Stimulated activated memory B cell treated with anti-CD40 and anti-IgM and Interleukin-4, amounts not matched to agents 10 μg/mL and 1 μg/mL and 100 μg/mL, for 72 hours (primary cell): ENCODE measurements around the gene KCNH8.

Source experiments
- ATAC-seq: fragments of 150-1000 bp; cut with Tn5 transposase; 2 replicates; pipeline ENCODE4 v1.10.0; 2021
- H3K27ac Mint-ChIP-seq: one replicate; pipeline ENCODE4 v1.8.0; 2022; ENCODE audit warnings: mild to moderate bottlenecking, mixed read lengths
- H3K27me3 Mint-ChIP-seq: one replicate; pipeline ENCODE4 v1.8.0; 2022; ENCODE audit warnings: mixed read lengths
- H3K36me3 Mint-ChIP-seq: one replicate; pipeline ENCODE4 v1.8.0; 2022; ENCODE audit warnings: mixed read lengths
- H3K4me1 Mint-ChIP-seq: one replicate; pipeline ENCODE4 v1.8.0; 2022; ENCODE audit warnings: mixed read lengths
- H3K4me3 Mint-ChIP-seq: one replicate; pipeline ENCODE4 v1.8.0; 2022; ENCODE audit warnings: mild to moderate bottlenecking, moderate library complexity, mixed read lengths
- H3K9me3 Mint-ChIP-seq: one replicate; pipeline ENCODE4 v1.8.0; 2022; ENCODE audit warnings: mixed read lengths

Gene KCNH8

DNA sequence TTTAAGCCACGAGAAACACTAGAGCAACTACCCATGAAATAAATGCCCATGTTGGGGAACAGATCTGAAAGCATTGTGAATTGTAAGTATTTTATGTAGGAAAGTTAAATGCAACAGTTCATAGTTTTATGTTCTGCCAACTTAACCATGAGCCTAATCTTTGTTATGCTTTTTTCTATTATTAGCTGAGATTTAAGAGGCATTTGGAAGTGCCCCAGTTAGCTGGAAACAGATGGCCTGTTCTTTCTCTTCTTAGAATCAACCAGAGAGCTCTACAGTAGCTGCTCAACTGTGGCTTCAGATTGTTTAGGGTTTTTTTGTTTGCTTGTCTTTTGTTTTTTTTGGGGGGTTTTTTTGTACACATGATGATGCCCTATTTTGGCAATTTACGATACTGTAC lies 284.4 kb downstream of the KCNH8 start:
- Mint-ChIP-seq H3K27me3 (no peaks in the 10 kb centered on the region), H3K9me3 (no peaks in the 10 kb centered on the region), H3K36me3 (peaks cover 34% of the 10 kb centered on the region), H3K27ac (no peak overlapping the region), H3K4me1 (peaks cover 27% of the 10 kb centered on the region), H3K4me3 (no peak overlapping the region)
- no peak for ATAC-seq

DNA sequence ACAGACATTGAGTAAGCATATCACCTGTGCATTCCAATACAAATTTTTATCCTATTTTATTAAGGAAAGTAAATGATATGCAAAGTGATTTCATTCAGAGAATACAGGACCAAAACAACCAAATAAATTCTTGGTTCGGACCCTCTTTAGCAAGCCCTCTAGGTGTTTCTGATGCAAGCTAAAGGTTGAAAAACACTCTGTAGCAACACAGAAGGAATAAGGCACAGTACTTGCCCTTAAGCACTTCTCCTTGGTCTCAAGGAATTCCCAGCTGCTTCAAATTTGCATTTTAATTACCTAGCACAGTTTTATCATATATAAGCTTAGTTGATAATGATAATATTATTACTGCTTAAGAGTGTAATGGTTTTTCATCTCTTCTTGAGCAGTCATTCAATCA lies 288.4 kb downstream of the KCNH8 start:
- ATAC-seq, result no peak
- H3K9me3 Mint-ChIP-seq, result no peaks in the 10 kb centered on the region
- H3K27me3 Mint-ChIP-seq, result no peaks in the 10 kb centered on the region
- no peak overlapping the region for H3K27ac Mint-ChIP-seq
- H3K36me3 Mint-ChIP-seq, result peaks cover 49% of the 10 kb centered on the region
- H3K4me1 Mint-ChIP-seq, result no peaks in the 10 kb centered on the region
- H3K4me3 Mint-ChIP-seq, result no peak overlapping the region

DNA sequence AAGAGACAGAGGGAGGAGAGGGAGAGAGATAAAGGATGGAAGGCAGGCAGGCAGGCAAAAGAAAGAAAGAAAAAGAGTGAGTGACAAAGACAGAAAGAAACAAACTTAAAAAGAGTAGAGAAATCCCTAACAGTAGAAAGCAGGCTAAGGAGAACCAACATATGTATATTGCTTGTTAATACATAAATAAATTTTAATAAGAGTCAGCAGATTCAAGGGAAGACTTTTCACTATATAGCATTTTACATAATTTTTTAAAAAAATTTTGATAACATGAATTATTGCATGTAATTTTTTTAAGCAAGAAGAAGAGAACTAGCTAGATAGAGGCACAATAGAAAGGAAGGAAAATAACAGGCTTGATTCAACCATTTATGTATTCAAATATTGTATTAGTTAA lies 291.6 kb downstream of the KCNH8 start:
- H3K27ac Mint-ChIP-seq, result no peak overlapping the region
- H3K4me3 Mint-ChIP-seq, result no peak overlapping the region
- no peaks in the 10 kb centered on the region for H3K4me1 Mint-ChIP-seq
- no peaks in the 10 kb centered on the region for H3K27me3 Mint-ChIP-seq
- H3K36me3 Mint-ChIP-seq, result peaks cover 39% of the 10 kb centered on the region
- ATAC-seq, result no peak
- no peaks in the 10 kb centered on the region for H3K9me3 Mint-ChIP-seq

- Mint-ChIP-seq H3K9me3 (no peaks in the 10 kb centered on the region), H3K4me3 (no peak overlapping the region), H3K36me3 (peaks cover 20% of the 10 kb centered on the region), H3K27me3 (no peaks in the 10 kb centered on the region), H3K4me1 (peaks cover 9% of the 10 kb centered on the region), H3K27ac (peak overlapping the region; percentile 47)
- ATAC-seq, result no peak
These were observed 297.8 kb downstream of the KCNH8 start for GRCh38 chr3:19446138-19446537.

DNA sequence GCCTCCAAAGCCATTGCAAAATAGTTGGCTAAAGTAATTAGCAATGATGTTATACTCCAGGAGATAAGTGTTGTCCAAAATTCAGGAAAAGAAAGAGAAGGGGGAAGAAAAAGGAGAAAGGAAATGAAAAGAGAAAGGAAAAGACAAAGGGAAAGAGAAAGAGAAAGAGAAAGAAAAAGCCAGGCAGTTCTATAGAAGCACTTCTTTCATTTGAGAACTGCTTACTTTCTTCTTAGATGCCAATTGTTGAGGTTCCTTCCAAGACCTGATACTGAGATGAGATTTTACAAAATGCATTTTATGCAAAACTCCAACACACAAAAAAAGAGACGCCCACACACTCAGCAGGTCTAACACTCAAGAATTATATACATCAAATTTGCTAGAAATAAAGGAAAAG lies 298.4 kb downstream of the KCNH8 start:
- peaks cover 19% of the 10 kb centered on the region for H3K36me3 Mint-ChIP-seq
- ATAC-seq, result no peak
- no peaks in the 10 kb centered on the region for H3K27me3 Mint-ChIP-seq
- peaks cover 9% of the 10 kb centered on the region for H3K4me1 Mint-ChIP-seq
- peak overlapping the region; percentile 47 for H3K27ac Mint-ChIP-seq
- H3K9me3 Mint-ChIP-seq, result no peaks in the 10 kb centered on the region
- H3K4me3 Mint-ChIP-seq, result peak overlapping the region; percentile 30

- no peak overlapping the region for H3K27ac Mint-ChIP-seq
- peaks cover 62% of the 10 kb centered on the region for H3K36me3 Mint-ChIP-seq
- H3K4me3 Mint-ChIP-seq, result no peak overlapping the region
- no peaks in the 10 kb centered on the region for H3K4me1 Mint-ChIP-seq
- ATAC-seq, result no peak
- no peaks in the 10 kb centered on the region for H3K27me3 Mint-ChIP-seq
- H3K9me3 Mint-ChIP-seq, result peaks cover 8% of the 10 kb centered on the region
These were observed 307.2 kb downstream of the KCNH8 start for GRCh38 chr3:19455546-19455945.

DNA sequence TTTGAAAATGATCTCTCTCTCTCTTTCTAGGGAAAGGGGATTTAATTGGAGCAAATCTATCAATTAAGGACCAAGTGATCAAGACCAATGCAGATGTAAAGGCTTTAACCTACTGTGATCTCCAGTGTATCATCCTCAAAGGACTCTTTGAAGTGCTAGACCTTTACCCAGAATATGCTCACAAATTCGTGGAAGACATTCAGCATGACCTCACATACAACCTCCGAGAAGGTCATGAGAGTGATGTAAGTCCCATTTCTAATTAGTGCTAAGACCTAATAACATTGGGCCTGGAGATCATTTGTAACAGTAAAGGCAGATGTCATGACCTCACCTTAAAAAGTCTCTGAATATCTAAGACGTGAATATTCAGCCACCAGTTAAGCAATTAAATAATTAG lies 308.4 kb downstream of the KCNH8 start:
- H3K27ac Mint-ChIP-seq, result no peak overlapping the region
- ATAC-seq, result no peak
- H3K36me3 Mint-ChIP-seq, result peaks cover 62% of the 10 kb centered on the region
- no peak overlapping the region for H3K4me3 Mint-ChIP-seq
- H3K27me3 Mint-ChIP-seq, result no peaks in the 10 kb centered on the region
- H3K9me3 Mint-ChIP-seq, result peaks cover 11% of the 10 kb centered on the region
- H3K4me1 Mint-ChIP-seq, result no peaks in the 10 kb centered on the region

DNA sequence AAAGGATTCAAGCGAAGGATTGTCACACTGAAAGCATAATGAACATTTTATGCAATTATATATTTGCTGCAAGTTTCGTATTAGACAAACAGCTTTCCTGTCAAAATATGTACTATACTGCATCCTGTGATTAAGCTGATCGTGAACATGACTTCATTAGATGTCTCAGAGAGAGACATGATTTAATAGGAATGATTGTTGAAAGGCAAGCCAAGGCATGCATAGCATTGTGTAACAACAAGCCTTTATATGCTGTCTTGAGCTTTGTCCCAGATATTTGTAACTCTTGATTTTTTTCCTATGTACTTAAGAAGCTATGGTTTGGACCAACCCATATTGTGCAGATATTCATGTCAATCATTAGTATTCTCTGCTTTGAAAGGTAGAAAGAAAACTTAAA lies 309.1 kb downstream of the KCNH8 start:
- no peak for ATAC-seq
- H3K27ac Mint-ChIP-seq, result no peak overlapping the region
- no peaks in the 10 kb centered on the region for H3K27me3 Mint-ChIP-seq
- peaks cover 64% of the 10 kb centered on the region for H3K36me3 Mint-ChIP-seq
- H3K9me3 Mint-ChIP-seq, result peaks cover 11% of the 10 kb centered on the region
- no peaks in the 10 kb centered on the region for H3K4me1 Mint-ChIP-seq
- no peak overlapping the region for H3K4me3 Mint-ChIP-seq

DNA sequence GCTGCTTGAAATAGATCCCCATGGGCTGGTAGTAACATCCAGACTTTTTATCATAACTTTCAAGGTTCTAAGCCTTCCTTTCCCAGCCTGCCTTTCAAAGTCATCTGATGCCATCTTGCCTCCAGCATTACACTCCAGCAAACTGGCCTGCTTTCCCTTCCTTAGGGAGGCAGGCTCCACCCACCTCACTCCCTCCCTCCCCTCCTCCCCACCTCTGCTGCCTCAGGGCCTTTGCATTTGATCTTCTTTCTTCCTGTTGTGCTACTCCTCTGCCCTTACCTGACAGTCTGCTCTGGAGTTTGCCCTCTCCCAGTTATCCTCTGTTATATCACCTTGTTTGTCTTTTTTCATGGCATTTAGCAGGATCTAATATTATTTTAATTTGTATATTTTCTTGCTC lies 319.5 kb downstream of the KCNH8 start:
- ATAC-seq, result no peak
- Mint-ChIP-seq H3K4me3 (no peak overlapping the region), H3K27ac (no peak overlapping the region), H3K9me3 (peaks cover 3% of the 10 kb centered on the region), H3K4me1 (peaks cover 17% of the 10 kb centered on the region), H3K36me3 (peaks cover 50% of the 10 kb centered on the region), H3K27me3 (no peaks in the 10 kb centered on the region)

DNA sequence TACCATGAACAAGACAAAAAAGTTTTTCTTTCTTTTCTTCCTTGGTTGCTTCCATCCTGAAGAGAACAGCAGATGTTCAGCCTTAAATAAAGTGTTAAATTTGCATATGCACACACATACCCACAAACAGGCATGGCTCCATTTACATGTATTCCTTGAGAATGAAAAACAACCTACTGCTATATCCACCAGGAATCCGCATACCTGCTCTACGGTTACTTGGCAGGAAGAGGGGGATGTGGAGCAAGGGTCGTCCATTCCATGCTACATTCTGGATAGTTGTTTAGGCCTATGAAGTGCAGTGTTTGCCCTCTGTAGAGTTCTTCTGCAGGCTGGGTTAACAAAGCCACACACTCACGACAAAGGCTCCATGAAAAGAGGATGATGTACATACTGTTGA lies 322.8 kb downstream of the KCNH8 start:
- Mint-ChIP-seq H3K4me1 (peaks cover 11% of the 10 kb centered on the region), H3K9me3 (peaks cover 3% of the 10 kb centered on the region), H3K4me3 (no peak overlapping the region), H3K27me3 (no peaks in the 10 kb centered on the region), H3K27ac (no peak overlapping the region), H3K36me3 (peaks cover 43% of the 10 kb centered on the region)
- no peak for ATAC-seq

- H3K9me3 Mint-ChIP-seq, result peaks cover 6% of the 10 kb centered on the region
- no peak overlapping the region for H3K27ac Mint-ChIP-seq
- H3K4me3 Mint-ChIP-seq, result no peak overlapping the region
- no peak for ATAC-seq
- peaks cover 53% of the 10 kb centered on the region for H3K36me3 Mint-ChIP-seq
- H3K4me1 Mint-ChIP-seq, result no peaks in the 10 kb centered on the region
- no peaks in the 10 kb centered on the region for H3K27me3 Mint-ChIP-seq
These were observed 325.8 kb downstream of the KCNH8 start for GRCh38 chr3:19473971-19474580.

DNA sequence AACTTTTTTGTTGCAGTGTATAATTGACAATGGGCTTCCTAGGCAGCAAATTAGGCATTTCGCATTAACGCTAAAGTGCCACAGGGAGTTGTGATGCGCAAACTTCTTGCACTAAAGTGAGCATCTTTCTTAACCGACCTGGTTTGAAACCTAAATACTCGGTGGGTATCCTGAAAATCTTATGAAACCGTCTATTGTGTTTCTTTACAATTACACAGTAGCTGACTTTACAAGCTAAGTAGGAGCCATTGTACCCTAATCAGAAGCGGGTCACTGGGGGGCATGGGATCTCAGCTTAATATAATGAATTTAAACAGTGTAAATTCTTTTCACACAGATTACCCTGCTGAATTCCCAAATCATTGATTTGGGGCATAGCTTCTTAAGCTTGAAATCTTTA lies 328.0 kb downstream of the KCNH8 start:
- Mint-ChIP-seq H3K9me3 (peaks cover 6% of the 10 kb centered on the region), H3K4me3 (no peak overlapping the region), H3K36me3 (peaks cover 31% of the 10 kb centered on the region), H3K27me3 (no peaks in the 10 kb centered on the region), H3K27ac (no peak overlapping the region), H3K4me1 (no peaks in the 10 kb centered on the region)
- no peak for ATAC-seq

- ATAC-seq, result no peak
- Mint-ChIP-seq H3K4me1 (no peaks in the 10 kb centered on the region), H3K36me3 (peaks cover 15% of the 10 kb centered on the region), H3K9me3 (no peaks in the 10 kb centered on the region), H3K27me3 (no peaks in the 10 kb centered on the region), H3K4me3 (no peak overlapping the region), H3K27ac (no peak overlapping the region)
These were observed 337.0 kb downstream of the KCNH8 start for GRCh38 chr3:19485267-19485666.

DNA sequence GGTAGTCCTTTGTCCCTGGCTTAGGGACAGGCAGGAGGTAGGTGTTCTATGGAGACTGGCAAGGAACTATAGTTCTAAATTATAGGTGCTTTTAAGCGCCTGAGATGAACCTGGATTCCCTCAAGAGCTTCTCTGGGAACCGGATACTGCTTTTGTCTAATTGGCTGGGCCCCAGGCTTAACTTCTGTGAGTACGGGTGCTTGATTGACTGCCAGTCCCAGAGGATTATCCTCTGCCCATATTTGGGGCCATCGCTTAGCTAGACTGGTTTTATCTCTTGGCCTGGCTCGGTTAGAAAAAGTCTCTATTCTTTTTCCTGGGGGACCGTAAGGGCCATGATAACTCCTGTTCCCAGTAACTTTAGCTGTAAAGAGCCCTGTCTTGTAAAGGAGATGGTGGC lies 339.1 kb downstream of the KCNH8 start:
- peaks cover 22% of the 10 kb centered on the region for H3K36me3 Mint-ChIP-seq
- no peak overlapping the region for H3K4me3 Mint-ChIP-seq
- no peaks in the 10 kb centered on the region for H3K27me3 Mint-ChIP-seq
- no peaks in the 10 kb centered on the region for H3K4me1 Mint-ChIP-seq
- no peak for ATAC-seq
- H3K27ac Mint-ChIP-seq, result no peak overlapping the region
- no peaks in the 10 kb centered on the region for H3K9me3 Mint-ChIP-seq

DNA sequence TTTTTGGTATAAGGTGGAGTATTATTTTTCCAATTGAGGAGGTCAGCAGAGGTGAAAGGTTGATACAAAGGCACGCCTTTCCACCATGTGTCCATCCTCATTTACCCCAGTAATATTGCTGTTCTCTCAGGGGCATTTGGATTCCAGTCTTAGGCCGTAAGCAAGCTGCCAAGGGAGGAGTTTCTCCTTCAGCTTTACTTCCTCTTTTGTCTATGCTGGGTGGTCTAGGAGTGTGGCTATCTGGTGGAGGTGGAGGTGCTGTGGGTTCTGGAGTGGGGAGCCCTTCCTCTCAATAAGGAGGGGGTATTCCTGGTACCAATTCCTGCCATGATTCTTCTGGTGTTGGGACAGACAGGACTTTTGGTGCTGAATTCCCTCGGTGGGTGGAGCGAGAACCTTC lies 340.6 kb downstream of the KCNH8 start:
- Mint-ChIP-seq H3K9me3 (no peaks in the 10 kb centered on the region), H3K27ac (no peak overlapping the region), H3K4me1 (no peaks in the 10 kb centered on the region), H3K27me3 (no peaks in the 10 kb centered on the region), H3K4me3 (no peak overlapping the region), H3K36me3 (peaks cover 36% of the 10 kb centered on the region)
- no peak for ATAC-seq

DNA sequence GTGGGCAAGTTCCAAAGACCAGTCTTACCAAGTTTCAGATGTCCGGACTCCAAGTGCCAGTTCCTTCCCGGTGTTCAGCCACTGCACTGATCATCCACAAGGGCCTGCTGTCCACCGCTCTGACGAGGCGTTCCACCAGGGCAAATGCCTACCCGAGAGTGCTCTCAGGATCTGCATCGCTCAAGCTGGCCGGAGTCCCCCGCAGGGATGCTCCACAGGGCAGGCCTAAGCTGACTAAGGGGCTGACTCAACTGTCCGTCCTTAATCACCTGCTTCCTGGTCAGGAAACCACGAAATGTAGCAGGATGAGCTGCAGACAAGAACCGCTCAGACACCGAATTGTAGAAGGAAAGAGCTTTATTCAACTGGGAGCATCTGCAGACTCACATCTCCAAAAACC lies 341.6 kb downstream of the KCNH8 start:
- peaks cover 46% of the 10 kb centered on the region for H3K36me3 Mint-ChIP-seq
- peaks cover 3% of the 10 kb centered on the region for H3K4me1 Mint-ChIP-seq
- H3K4me3 Mint-ChIP-seq, result no peak overlapping the region
- no peak for ATAC-seq
- H3K9me3 Mint-ChIP-seq, result no peaks in the 10 kb centered on the region
- no peaks in the 10 kb centered on the region for H3K27me3 Mint-ChIP-seq
- no peak overlapping the region for H3K27ac Mint-ChIP-seq

DNA sequence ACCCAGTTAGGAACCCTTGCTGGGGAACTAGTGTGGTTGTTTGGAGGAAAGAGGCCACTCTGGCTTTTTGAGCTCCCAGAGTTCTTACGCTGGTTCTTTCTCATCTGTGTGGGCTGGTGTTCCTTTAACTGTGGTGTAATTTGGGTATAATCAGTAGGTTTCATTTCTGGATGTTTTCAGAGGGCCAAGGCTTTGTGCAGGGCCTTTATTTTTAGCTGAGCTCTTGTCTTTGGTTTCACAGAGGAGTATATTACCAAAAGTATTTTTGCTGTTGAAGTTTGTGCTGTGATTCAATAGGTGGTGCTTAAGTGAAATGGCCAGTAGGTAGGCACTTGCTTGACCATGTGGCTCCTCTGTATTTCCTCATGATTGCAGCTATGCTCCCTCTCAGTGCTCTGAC lies 357.9 kb downstream of the KCNH8 start:
- H3K36me3 Mint-ChIP-seq, result peaks cover 8% of the 10 kb centered on the region
- H3K4me1 Mint-ChIP-seq, result peaks cover 38% of the 10 kb centered on the region
- no peak overlapping the region for H3K4me3 Mint-ChIP-seq
- peak overlapping the region; percentile 36 for H3K27ac Mint-ChIP-seq
- no peaks in the 10 kb centered on the region for H3K9me3 Mint-ChIP-seq
- no peaks in the 10 kb centered on the region for H3K27me3 Mint-ChIP-seq
- no peak for ATAC-seq
